Measurements from ENCODE around the gene SRRM2. TPM values are rescaled to one million over a fixed set of nuclear protein-coding genes. Genes with fewer than 3 reads are reported as not detected.

The SRRM2 gene
- total and polyA plus RNA-seq, 5 donors from 2014 or later: 29.8 to 1,344 (median 38.6) TPM

DNA sequence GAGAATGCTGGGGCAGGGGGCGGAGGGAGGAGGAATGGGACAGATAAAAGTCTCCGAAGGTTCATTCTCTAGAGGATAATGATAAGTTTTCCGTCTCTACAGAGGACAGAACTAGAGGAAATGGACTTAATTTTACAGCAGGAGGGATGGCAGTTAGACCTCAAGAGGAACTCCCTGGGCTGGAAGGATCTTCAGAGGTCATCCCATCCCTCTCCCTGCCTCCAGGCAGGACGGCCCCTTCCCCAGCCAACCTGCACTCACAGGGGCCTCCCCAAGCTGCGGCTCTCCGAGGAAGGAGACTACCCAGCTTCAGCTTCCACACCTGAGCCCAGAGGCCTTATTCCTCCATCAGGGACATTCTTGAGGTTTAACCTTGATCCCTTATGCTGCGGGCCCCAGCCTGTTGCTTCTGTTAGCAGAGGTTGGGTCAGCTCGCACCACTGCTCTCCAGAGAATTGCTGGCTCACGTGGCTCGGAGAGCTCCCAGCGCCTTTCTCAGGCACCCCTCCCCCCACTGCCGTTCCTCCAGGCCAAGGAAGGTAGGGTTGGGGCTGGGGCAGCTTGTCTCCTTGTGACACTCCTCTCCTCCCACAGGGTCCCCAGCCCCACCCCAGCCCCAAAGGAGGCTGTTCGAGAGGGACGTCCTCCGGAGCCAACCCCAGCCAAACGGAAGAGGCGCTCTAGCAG lies 16.1 kb downstream of the SRRM2 start:
- Mint-ChIP-seq H3K4me1 (peaks cover under 1 to 29% (median 5%) of the 10 kb centered on the region in 4 donors), H3K27ac (no peak overlapping the region), H3K27me3 (peaks cover 8% of the 10 kb centered on the region), H3K9me3 (peaks cover 0 to 1% (median 0%) of the 10 kb centered on the region in 7 donors), H3K4me3 (peak overlapping the region in 1 of 4 donors; percentile 47), H3K36me3 (peaks cover 66% of the 10 kb centered on the region)
- Histone ChIP-seq H3K9me3 (ENCODE audit: control insufficient read depth in 2 of 2, low read length in 2 of 2) (no peaks in the 10 kb centered on the region), H3K36me3 (ENCODE audit: control insufficient read depth, insufficient read depth, low read length) (peaks cover 89% of the 10 kb centered on the region), H3K4me1 (ENCODE audit: control insufficient read depth, insufficient read depth, low read length, poor library complexity, severe bottlenecking) (no peaks in the 10 kb centered on the region), H3K4me3 (ENCODE audit: low read depth, low read length) (no peak overlapping the region), H3K27ac (ENCODE audit: insufficient read depth, low read length, poor library complexity, severe bottlenecking) (no peak overlapping the region), H3K27me3 (ENCODE audit: control insufficient read depth, insufficient read depth, low read length) (no peaks in the 10 kb centered on the region)
- ATAC-seq (ENCODE audit: low read depth in 2 of 2): no peak
- DNase-seq: no peak

DNA sequence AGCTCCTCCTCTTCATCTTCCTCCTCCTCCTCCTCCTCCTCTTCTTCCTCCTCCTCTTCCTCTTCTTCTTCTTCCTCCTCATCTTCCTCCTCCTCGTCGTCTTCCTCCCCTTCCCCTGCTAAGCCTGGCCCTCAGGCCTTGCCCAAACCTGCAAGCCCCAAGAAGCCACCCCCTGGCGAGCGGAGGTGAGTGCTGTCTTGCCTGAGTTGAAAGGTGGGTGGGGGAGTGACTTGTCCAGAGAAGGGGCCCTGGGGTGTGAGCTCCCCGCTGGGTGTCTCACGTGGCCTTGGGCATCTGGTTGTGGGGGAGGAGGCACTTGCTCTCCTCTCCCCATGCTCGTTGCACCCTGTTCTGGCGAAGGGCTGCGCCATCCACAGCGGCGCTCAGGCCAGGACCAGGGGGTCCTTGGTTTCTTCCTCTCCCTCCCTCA lies 16.7 kb downstream of the SRRM2 start:
- H3K27ac ChIP-seq (ENCODE audit: insufficient read depth, low read length, poor library complexity, severe bottlenecking): no peak overlapping the region
- no peak for DNase-seq
- Mint-ChIP-seq H3K9me3 (peaks cover 0 to 1% (median 0%) of the 10 kb centered on the region in 7 donors), H3K27ac (peak overlapping the region in 1 of 3 donors; percentile 9), H3K4me3 (peak overlapping the region in 2 of 4 donors; percentile 58 to 66), H3K4me1 (peaks cover 0 to 35% (median 5%) of the 10 kb centered on the region in 4 donors), H3K36me3 (peaks cover 61% of the 10 kb centered on the region), H3K27me3 (peaks cover 8% of the 10 kb centered on the region)
- H3K4me3 ChIP-seq (ENCODE audit: low read depth, low read length): no peak overlapping the region
- ATAC-seq (ENCODE audit: low read depth in 2 of 2): no peak
- H3K36me3 ChIP-seq (ENCODE audit: control insufficient read depth, insufficient read depth, low read length): peaks cover 86% of the 10 kb centered on the region
- no peaks in the 10 kb centered on the region for H3K9me3 ChIP-seq (ENCODE audit: control insufficient read depth in 2 of 2, low read length in 2 of 2)
- no peaks in the 10 kb centered on the region for H3K27me3 ChIP-seq (ENCODE audit: control insufficient read depth, insufficient read depth, low read length)
- H3K4me1 ChIP-seq (ENCODE audit: control insufficient read depth, insufficient read depth, low read length, poor library complexity, severe bottlenecking): no peaks in the 10 kb centered on the region

DNA sequence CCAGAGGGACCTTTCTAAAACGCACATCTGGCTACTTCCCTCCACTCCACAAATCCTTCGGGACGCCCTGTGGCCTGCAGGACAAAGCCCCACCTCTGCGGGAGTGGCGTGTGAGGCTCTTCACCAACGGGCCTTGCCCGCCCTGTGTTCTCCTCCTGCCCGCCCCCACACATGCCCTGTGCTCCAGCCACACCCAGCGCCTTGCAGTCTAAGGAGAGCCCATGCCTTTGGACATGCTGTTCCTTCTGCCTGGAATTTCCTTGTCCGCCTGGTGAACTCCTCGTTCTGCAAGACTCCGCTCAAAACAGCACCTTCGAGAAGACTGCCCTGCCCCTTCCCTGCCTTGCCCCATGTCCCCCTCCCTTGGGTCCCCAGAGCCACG lies 17.2 kb downstream of the SRRM2 start:
- H3K27me3 Mint-ChIP-seq: peaks cover 8% of the 10 kb centered on the region
- Histone ChIP-seq H3K36me3 (ENCODE audit: control insufficient read depth, insufficient read depth, low read length) (peaks cover 86% of the 10 kb centered on the region), H3K9me3 (ENCODE audit: control insufficient read depth in 2 of 2, low read length in 2 of 2) (no peaks in the 10 kb centered on the region), H3K4me3 (ENCODE audit: low read depth, low read length) (no peak overlapping the region), H3K27me3 (ENCODE audit: control insufficient read depth, insufficient read depth, low read length) (no peaks in the 10 kb centered on the region), H3K27ac (ENCODE audit: insufficient read depth, low read length, poor library complexity, severe bottlenecking) (no peak overlapping the region), H3K4me1 (ENCODE audit: control insufficient read depth, insufficient read depth, low read length, poor library complexity, severe bottlenecking) (no peaks in the 10 kb centered on the region)
- peaks cover 0 to 41% (median 7%) of the 10 kb centered on the region in 4 donors for H3K4me1 Mint-ChIP-seq
- H3K4me3 Mint-ChIP-seq: peak overlapping the region in 2 of 4 donors; percentile 58 to 66
- H3K27ac Mint-ChIP-seq: no peak overlapping the region
- H3K9me3 Mint-ChIP-seq: peaks cover 0 to 1% (median 0%) of the 10 kb centered on the region in 7 donors
- H3K36me3 Mint-ChIP-seq: peaks cover 60% of the 10 kb centered on the region
- DNase-seq (no peak), ATAC-seq (ENCODE audit: low read depth in 2 of 2) (no peak)

DNA sequence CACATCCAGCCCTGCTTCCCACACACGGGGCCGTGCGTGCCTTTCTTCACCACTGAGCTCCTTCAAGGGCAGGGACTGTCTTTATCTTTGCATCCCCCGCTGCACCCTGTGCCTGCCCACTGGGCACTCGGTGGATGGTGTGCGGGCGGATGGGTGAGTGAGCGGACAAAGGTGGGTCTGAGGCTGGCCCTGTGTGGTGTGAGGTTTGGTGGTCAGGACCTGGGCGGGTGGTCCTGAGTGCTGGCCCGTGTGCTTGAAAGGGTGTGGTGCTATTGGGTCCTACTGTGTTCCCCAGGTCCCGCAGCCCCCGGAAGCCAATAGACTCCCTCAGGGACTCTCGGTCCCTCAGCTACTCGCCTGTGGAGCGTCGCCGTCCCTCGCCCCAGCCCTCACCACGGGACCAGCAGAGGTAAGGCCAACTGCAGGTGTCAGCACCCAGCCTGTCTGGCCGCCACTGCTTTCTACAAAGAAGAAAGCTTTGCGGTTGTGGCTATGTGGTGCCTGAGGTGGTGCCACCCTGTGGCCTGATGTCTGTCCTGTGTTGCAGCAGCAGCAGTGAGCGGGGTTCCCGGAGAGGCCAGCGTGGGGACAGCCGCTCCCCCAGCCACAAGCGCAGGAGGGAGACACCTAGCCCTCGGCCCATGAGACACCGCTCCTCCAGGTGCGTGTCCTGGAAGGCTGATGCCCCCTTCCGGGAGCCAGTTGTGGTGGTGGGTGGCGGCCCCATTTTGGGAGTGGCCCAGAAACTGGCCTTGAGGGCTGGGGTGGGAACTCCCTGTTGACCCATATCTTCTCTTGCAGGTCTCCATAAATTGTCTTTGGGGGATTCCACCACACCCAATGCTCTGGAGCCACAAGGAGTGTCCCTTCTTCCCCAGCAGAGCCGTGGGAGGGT lies 17.9 kb downstream of the SRRM2 start:
- Histone ChIP-seq H3K9me3 (ENCODE audit: control insufficient read depth in 2 of 2, low read length in 2 of 2) (no peaks in the 10 kb centered on the region), H3K27me3 (ENCODE audit: control insufficient read depth, insufficient read depth, low read length) (no peaks in the 10 kb centered on the region), H3K27ac (ENCODE audit: insufficient read depth, low read length, poor library complexity, severe bottlenecking) (no peak overlapping the region), H3K4me1 (ENCODE audit: control insufficient read depth, insufficient read depth, low read length, poor library complexity, severe bottlenecking) (peaks cover 4% of the 10 kb centered on the region), H3K4me3 (ENCODE audit: low read depth, low read length) (no peak overlapping the region), H3K36me3 (ENCODE audit: control insufficient read depth, insufficient read depth, low read length) (peaks cover 86% of the 10 kb centered on the region)
- Mint-ChIP-seq H3K4me3 (peak overlapping the region in 1 of 4 donors; percentile 66), H3K9me3 (peaks cover 0 to 1% (median 0%) of the 10 kb centered on the region in 7 donors), H3K36me3 (peaks cover 54% of the 10 kb centered on the region), H3K4me1 (peaks cover 0 to 44% (median 8%) of the 10 kb centered on the region in 4 donors), H3K27me3 (peaks cover 8% of the 10 kb centered on the region), H3K27ac (peak overlapping the region in 1 of 3 donors; percentile 69)
- ATAC-seq (ENCODE audit: low read depth in 2 of 2) (no peak), DNase-seq (peak in 1 of 3 donors; percentile 19)

DNA sequence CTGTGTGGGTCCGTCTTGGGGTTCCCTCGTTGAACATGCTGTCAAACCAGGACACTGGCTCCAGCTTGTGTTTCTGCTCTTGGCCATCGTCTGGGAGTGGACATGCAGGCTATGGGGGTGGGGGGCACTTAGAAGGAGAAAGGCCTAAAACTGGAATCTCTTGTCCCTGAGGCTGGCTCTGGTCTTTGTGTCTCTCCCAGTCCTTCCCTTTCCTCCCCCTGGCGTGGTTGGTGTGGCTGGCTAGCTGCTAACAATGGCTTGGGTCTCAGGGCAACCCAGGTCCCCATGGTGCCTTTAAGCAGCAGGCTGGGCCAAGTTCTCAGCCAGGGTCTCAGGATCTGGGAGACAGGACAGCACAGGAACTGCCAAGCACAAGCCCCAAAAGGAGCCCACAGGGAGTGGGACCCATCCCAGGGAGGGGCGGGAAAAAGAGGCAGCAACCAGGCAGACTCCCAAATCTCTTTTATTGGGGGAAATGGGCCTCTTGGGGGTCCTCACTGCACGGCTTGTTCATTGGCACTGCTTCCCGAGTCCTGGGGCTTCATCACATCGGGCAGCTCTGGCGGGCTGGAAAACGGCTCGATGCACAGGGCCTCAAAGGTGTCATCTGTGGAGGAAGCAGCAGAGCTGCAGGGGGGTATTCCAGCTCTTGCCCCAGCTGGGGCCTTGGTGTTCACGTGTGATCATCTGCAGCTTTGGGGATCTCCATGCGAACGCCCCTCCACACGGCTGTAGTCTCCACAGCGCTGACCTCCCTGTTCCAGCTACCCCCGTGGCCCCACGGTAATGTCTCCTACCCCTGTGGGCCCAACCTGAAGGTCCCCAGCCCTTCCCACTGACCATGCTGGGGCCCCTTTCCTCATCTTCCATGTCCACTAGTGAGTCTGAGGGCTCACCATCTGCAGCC lies 19.3 kb downstream of the SRRM2 start:
- H3K36me3 ChIP-seq (ENCODE audit: control insufficient read depth, insufficient read depth, low read length): peaks cover 73% of the 10 kb centered on the region
- H3K27me3 ChIP-seq (ENCODE audit: control insufficient read depth, insufficient read depth, low read length): no peaks in the 10 kb centered on the region
- peak overlapping the region; percentile 28 for H3K27ac ChIP-seq (ENCODE audit: insufficient read depth, low read length, poor library complexity, severe bottlenecking)
- peaks cover 5% of the 10 kb centered on the region for H3K27me3 Mint-ChIP-seq
- H3K4me1 Mint-ChIP-seq: peaks cover 0 to 49% (median 15%) of the 10 kb centered on the region in 4 donors
- no peak for DNase-seq
- peaks cover 0 to 1% (median 0%) of the 10 kb centered on the region in 7 donors for H3K9me3 Mint-ChIP-seq
- H3K27ac Mint-ChIP-seq: peak overlapping the region in 1 of 3 donors; percentile 41
- H3K36me3 Mint-ChIP-seq: peaks cover 39% of the 10 kb centered on the region
- H3K4me3 ChIP-seq (ENCODE audit: low read depth, low read length): no peak overlapping the region
- H3K9me3 ChIP-seq (ENCODE audit: control insufficient read depth in 2 of 2, low read length in 2 of 2): no peaks in the 10 kb centered on the region
- ATAC-seq (ENCODE audit: low read depth in 2 of 2): no peak
- H3K4me1 ChIP-seq (ENCODE audit: control insufficient read depth, insufficient read depth, low read length, poor library complexity, severe bottlenecking): peaks cover 18% of the 10 kb centered on the region
- H3K4me3 Mint-ChIP-seq: peak overlapping the region in 2 of 4 donors; percentile 7 to 74

DNA sequence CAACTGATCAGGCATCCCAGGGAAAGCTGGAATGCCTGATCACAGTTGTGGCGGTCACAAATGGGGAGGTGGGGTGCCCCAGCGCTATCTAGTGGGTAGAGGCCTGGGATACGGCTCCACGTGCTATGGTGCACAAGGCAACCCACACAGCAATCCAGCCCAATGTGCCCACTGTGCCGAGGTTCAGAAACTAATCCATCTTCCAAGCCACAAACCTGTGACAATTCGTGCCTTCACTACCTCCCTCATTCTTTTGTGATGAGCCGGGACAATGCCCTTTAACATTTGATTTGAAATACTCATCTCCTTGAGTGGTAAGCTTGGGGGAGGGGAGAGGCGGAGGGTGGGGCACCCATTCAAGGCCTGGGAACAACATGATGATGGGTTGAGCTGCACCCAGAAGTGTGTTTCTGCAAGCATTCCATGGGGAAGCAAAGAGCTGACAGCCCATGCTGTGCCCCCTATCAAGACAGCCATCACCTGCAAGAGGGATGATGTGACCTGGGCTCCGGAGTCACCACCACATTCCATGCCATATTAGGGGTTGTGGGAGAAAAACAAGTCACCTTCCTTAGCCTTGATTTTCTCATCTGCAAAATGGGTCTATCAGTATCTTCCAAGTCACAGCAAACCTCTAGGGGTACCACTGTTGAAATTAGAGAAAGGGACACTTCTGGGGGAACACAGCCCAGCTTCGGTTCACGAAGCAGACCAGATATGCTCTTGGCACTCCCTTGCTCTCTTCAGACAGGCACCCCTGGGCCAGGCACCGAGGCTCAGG lies 20.9 kb downstream of the SRRM2 start:
- no peak for ATAC-seq (ENCODE audit: low read depth in 2 of 2)
- Mint-ChIP-seq H3K4me3 (peak overlapping the region in 3 of 4 donors; percentile 52 to 74 (median 53)), H3K4me1 (peaks cover 0 to 50% (median 21%) of the 10 kb centered on the region in 4 donors), H3K27me3 (peaks cover 5% of the 10 kb centered on the region), H3K36me3 (peaks cover 30% of the 10 kb centered on the region), H3K27ac (peak overlapping the region in 1 of 3 donors; percentile 81), H3K9me3 (no peaks in the 10 kb centered on the region)
- Histone ChIP-seq H3K27ac (ENCODE audit: insufficient read depth, low read length, poor library complexity, severe bottlenecking) (no peak overlapping the region), H3K4me3 (ENCODE audit: low read depth, low read length) (no peak overlapping the region), H3K27me3 (ENCODE audit: control insufficient read depth, insufficient read depth, low read length) (no peaks in the 10 kb centered on the region), H3K4me1 (ENCODE audit: control insufficient read depth, insufficient read depth, low read length, poor library complexity, severe bottlenecking) (peaks cover 25% of the 10 kb centered on the region), H3K9me3 (ENCODE audit: control insufficient read depth in 2 of 2, low read length in 2 of 2) (no peaks in the 10 kb centered on the region), H3K36me3 (ENCODE audit: control insufficient read depth, insufficient read depth, low read length) (peaks cover 56% of the 10 kb centered on the region)
- DNase-seq: no peak

All from CD4-positive, CD25-positive, alpha-beta regulatory T cell (primary cell).